Osteoblast (primary cell): ENCODE results near the gene DENND1A. TPM values are rescaled to one million over a fixed set of nuclear protein-coding genes. Genes with fewer than 3 reads are reported as not detected.

Source experiments
- DNase-seq: peaks from one replicate; pipeline ENCODE4 v3.0.0; 2011; ENCODE audit warnings: low spot score, mixed read lengths; ENCODE audit not compliant: insufficient read length; ENCODE audit errors: missing footprints
- H2AFZ ChIP-seq: 2 replicates; pipeline ENCODE4 v1.6.0; 2011; ENCODE audit warnings: mild to moderate bottlenecking, low read length
- H3K27ac ChIP-seq: 2 replicates; pipeline ENCODE4 v1.5.1; 2011; ENCODE audit warnings: mild to moderate bottlenecking, low read depth, low read length, moderate library complexity
- H3K27me3 ChIP-seq: 2 replicates; pipeline ENCODE4 v1.6.0; 2012; ENCODE audit warnings: mild to moderate bottlenecking, control low read depth, inconsistent platforms, low read length, moderate library complexity; ENCODE audit not compliant: insufficient read depth
- H3K36me3 ChIP-seq: 2 replicates; pipeline ENCODE4 v1.5.1; 2011; ENCODE audit warnings: mild to moderate bottlenecking, low read length, control low read depth, moderate library complexity; ENCODE audit not compliant: insufficient read depth
- H3K4me1 ChIP-seq: 2 replicates; pipeline ENCODE4 v1.5.1; 2011; ENCODE audit warnings: mild to moderate bottlenecking, low read length, control low read depth, moderate library complexity; ENCODE audit not compliant: insufficient read depth
- H3K4me2 ChIP-seq: 2 replicates; pipeline ENCODE4 v1.6.0; 2011; ENCODE audit warnings: mild to moderate bottlenecking, low read length; ENCODE audit not compliant: insufficient read depth
- H3K4me3 ChIP-seq: fragments of 200-600 bp; sonication (generic); 3 replicates; pipeline ENCODE4 v1.5.1; 2012; ENCODE audit warnings: mild to moderate bottlenecking, low read length, inconsistent platforms; ENCODE audit not compliant: insufficient read depth
- H3K79me2 ChIP-seq: 2 replicates; pipeline ENCODE4 v1.6.0; 2012; ENCODE audit warnings: mild to moderate bottlenecking, low read length, control low read depth, inconsistent platforms; ENCODE audit not compliant: insufficient read depth
- H3K9me3 ChIP-seq: 2 replicates; pipeline ENCODE4 v1.5.1; 2011; ENCODE audit warnings: low read depth, low read length, control low read depth
- H4K20me1 ChIP-seq: 2 replicates; pipeline ENCODE4 v1.6.0; 2012; ENCODE audit warnings: mild to moderate bottlenecking, low read length, control low read depth; ENCODE audit not compliant: insufficient read depth
- total RNA-seq: library from RNA; depleted of rRNA; stranded (reverse); fragments of >200 nt; gene quantifications from 2 replicates; pipeline ENCODE4 v1.2.3, GENCODE V29; 2012
- TF ChIP-seq, protein P1 (sequence below): IDR thresholded peaks from 2 replicates; pipeline ENCODE4 v1.5.1; 2011; ENCODE audit warnings: mild to moderate bottlenecking, low read depth, low read length, moderate library complexity; ENCODE audit errors: extremely low read depth

DENND1A gene
- total RNA-seq, 1 donor, result 14.1 TPM

DNA sequence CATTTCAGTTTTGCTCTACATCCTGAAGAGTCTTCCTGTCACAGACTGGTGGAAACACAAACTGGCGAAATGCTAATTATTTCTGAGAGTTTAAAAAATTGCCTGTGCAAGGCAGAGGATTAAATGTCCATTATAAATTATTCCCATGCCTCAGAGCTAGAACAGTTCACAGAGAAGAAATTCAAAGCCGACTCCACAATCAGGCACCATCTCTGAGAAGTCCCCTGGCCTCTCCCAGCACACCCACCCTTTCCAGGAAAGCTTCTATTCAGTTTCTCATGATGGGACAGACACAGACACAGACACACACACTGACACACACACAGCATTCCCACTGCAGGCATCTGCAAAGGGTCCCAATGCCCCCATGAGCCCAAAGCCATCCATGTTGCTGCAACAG, 253.1 kb downstream of the DENND1A start:
- Histone ChIP-seq H3K4me3 (no peak overlapping the region), H3K9me3 (no peaks in the 10 kb centered on the region), H3K27ac (no peak overlapping the region), H3K36me3 (no peaks in the 10 kb centered on the region), H2AFZ (no peak overlapping the region), H4K20me1 (no peaks in the 10 kb centered on the region), H3K4me1 (peaks cover 11% of the 10 kb centered on the region), H3K27me3 (no peaks in the 10 kb centered on the region), H3K79me2 (no peaks in the 10 kb centered on the region), H3K4me2 (no peak overlapping the region)
- TF ChIP-seq, protein P1, sequence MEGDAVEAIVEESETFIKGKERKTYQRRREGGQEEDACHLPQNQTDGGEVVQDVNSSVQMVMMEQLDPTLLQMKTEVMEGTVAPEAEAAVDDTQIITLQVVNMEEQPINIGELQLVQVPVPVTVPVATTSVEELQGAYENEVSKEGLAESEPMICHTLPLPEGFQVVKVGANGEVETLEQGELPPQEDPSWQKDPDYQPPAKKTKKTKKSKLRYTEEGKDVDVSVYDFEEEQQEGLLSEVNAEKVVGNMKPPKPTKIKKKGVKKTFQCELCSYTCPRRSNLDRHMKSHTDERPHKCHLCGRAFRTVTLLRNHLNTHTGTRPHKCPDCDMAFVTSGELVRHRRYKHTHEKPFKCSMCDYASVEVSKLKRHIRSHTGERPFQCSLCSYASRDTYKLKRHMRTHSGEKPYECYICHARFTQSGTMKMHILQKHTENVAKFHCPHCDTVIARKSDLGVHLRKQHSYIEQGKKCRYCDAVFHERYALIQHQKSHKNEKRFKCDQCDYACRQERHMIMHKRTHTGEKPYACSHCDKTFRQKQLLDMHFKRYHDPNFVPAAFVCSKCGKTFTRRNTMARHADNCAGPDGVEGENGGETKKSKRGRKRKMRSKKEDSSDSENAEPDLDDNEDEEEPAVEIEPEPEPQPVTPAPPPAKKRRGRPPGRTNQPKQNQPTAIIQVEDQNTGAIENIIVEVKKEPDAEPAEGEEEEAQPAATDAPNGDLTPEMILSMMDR, result no peak
- no peak for DNase-seq

DNA sequence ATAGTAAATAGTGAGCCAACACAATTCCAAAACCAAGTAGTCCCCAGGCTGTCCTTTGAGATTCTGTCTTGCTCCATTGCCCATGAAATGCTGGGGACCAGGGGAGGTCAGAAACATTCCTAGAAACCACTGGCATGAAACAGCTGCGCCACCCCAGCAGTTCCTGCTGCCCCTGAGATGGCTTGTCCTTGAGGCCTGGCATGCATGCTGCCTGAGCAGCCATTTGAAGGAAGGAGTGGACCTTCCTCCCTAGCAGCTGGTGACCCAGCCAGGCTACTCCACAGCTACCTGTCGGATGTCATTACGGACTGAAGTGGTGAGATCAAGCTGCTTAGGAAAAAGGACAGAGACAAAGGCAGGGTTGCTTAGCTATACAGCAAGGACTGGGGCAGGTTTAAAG, 260.6 kb downstream of the DENND1A start:
- DNase-seq, result no peak
- H3K79me2 ChIP-seq, result no peaks in the 10 kb centered on the region
- H3K9me3 ChIP-seq, result no peaks in the 10 kb centered on the region
- no peaks in the 10 kb centered on the region for H3K4me1 ChIP-seq
- H3K36me3 ChIP-seq, result no peaks in the 10 kb centered on the region
- H2AFZ ChIP-seq, result no peak overlapping the region
- no peak overlapping the region for H3K27ac ChIP-seq
- peaks cover 3% of the 10 kb centered on the region for H4K20me1 ChIP-seq
- TF ChIP-seq, protein P1, result no peak
- H3K4me3 ChIP-seq, result no peak overlapping the region
- H3K4me2 ChIP-seq, result no peak overlapping the region
- no peaks in the 10 kb centered on the region for H3K27me3 ChIP-seq

DNA sequence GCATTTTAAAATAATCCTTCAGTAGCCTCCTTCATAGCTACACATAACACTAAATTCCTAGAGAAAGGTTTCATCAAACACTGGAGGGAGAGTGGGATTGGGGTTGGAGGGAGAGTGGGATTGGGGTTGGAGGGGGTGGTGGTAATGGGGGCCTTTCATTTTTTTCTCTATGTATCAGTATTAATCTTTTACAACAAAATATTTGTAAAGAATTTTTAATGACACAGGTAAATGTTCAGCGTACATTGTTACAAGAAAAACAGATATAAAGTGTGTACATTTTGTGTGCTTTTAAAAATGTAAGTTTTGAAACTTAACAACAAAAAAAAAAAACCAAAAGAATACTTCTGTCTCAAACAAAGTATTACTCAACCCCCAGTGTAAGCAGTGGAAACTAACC, 266.4 kb downstream of the DENND1A start:
- TF ChIP-seq, protein P1, result no peak
- H3K4me1 ChIP-seq, result no peaks in the 10 kb centered on the region
- no peak overlapping the region for H3K4me2 ChIP-seq
- no peak for DNase-seq
- H2AFZ ChIP-seq, result no peak overlapping the region
- H3K9me3 ChIP-seq, result no peaks in the 10 kb centered on the region
- H3K79me2 ChIP-seq, result no peaks in the 10 kb centered on the region
- H3K36me3 ChIP-seq, result no peaks in the 10 kb centered on the region
- H3K27me3 ChIP-seq, result no peaks in the 10 kb centered on the region
- no peak overlapping the region for H3K4me3 ChIP-seq
- H3K27ac ChIP-seq, result no peak overlapping the region
- H4K20me1 ChIP-seq, result no peaks in the 10 kb centered on the region

DNA sequence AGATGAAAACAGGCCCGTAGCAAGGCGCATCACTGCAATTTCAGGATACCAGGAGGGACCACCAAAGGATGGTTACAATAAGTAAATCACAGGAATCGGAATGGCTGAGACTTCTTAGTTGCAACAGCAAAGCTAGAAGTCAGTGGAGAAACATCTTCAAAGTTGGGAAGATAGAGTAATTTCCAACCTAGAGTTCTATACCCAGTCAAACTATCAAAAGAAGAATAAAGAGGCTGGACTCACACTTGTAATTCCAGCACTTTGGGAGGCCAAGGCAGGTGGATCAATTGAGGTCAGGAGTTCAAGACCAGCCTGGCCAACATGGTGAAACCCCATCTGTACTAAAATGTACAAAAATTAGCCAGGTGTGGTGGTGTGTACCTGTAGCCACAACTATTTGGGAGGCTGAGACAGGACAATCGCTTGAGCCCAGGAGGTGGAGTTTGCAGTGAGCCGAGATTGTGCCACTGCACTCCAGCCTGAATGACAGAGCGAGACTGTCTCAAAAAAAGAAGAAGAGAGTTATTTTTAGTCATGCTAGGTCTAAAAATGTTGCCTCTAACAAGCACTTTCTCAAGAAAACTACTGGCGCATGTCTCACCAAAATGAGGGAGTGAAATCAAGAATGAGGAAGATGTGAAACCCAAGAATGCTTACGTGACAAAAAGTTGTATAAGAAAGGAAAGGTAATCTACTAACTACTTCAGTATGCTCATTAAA, 267.7 kb downstream of the DENND1A start:
- no peaks in the 10 kb centered on the region for H3K79me2 ChIP-seq
- H3K4me3 ChIP-seq, result no peak overlapping the region

More for the DNA sequence above, 267.7 kb downstream of the DENND1A start:
- Histone ChIP-seq H2AFZ (no peak overlapping the region), H3K4me2 (no peak overlapping the region), H3K27me3 (no peaks in the 10 kb centered on the region), H3K27ac (no peak overlapping the region), H4K20me1 (no peaks in the 10 kb centered on the region), H3K36me3 (no peaks in the 10 kb centered on the region), H3K4me1 (no peaks in the 10 kb centered on the region), H3K9me3 (no peaks in the 10 kb centered on the region)
- TF ChIP-seq, protein P1, result no peak
- no peak for DNase-seq
